Measurements from ENCODE around the gene NUB1.

The NUB1 gene

GRCh38 chr7:151342102-151342646 is 562 bp downstream of the NUB1 start:
- peaks cover 16% of the 10 kb centered on the region for H3K36me3 ChIP-seq (ENCODE audit: control insufficient read depth, insufficient read depth, low read length)
- no peaks in the 10 kb centered on the region for H3K4me1 ChIP-seq (ENCODE audit: control insufficient read depth, insufficient read depth, low read length)
- no peaks in the 10 kb centered on the region for H3K27me3 ChIP-seq (ENCODE audit: control insufficient read depth, insufficient read depth, low read length, poor library complexity, severe bottlenecking)
- 40 to 41% methylated on average over 10 to 11 of the region's 11 CpGs for WGBS, 2 experiments
- no peaks in the 10 kb centered on the region for H3K9me3 ChIP-seq (ENCODE audit: control insufficient read depth, low read length)
- H3K4me3 ChIP-seq (ENCODE audit: insufficient read depth, low read depth, low read length), result peak overlapping the region; percentile 68
- no peak overlapping the region for H3K27ac ChIP-seq (ENCODE audit: insufficient read depth, low read depth, low read length, poor library complexity, severe bottlenecking)

GRCh38 chr7:151342811-151343210 is 1.2 kb downstream of the NUB1 start:
- H3K4me1 ChIP-seq (ENCODE audit: control insufficient read depth, insufficient read depth, low read length), result no peaks in the 10 kb centered on the region
- H3K27ac ChIP-seq (ENCODE audit: insufficient read depth, low read depth, low read length, poor library complexity, severe bottlenecking), result no peak overlapping the region
- H3K27me3 ChIP-seq (ENCODE audit: control insufficient read depth, insufficient read depth, low read length, poor library complexity, severe bottlenecking), result no peaks in the 10 kb centered on the region
- H3K9me3 ChIP-seq (ENCODE audit: control insufficient read depth, low read length), result no peaks in the 10 kb centered on the region
- H3K4me3 ChIP-seq (ENCODE audit: insufficient read depth, low read depth, low read length), result peak overlapping the region; percentile 68
- H3K36me3 ChIP-seq (ENCODE audit: control insufficient read depth, insufficient read depth, low read length), result peaks cover 16% of the 10 kb centered on the region
- 89 to 95% methylated on average over 8 of the region's 8 CpGs for WGBS, 2 experiments

GRCh38 chr7:151343516-151343915 is 1.9 kb downstream of the NUB1 start:
- H3K27me3 ChIP-seq (ENCODE audit: control insufficient read depth, insufficient read depth, low read length, poor library complexity, severe bottlenecking), result no peaks in the 10 kb centered on the region
- peaks cover 16% of the 10 kb centered on the region for H3K36me3 ChIP-seq (ENCODE audit: control insufficient read depth, insufficient read depth, low read length)
- H3K9me3 ChIP-seq (ENCODE audit: control insufficient read depth, low read length), result no peaks in the 10 kb centered on the region
- no peak overlapping the region for H3K27ac ChIP-seq (ENCODE audit: insufficient read depth, low read depth, low read length, poor library complexity, severe bottlenecking)
- 96% methylated on average over 9 of the region's 9 CpGs for WGBS, 2 experiments
- no peaks in the 10 kb centered on the region for H3K4me1 ChIP-seq (ENCODE audit: control insufficient read depth, insufficient read depth, low read length)
- no peak overlapping the region for H3K4me3 ChIP-seq (ENCODE audit: insufficient read depth, low read depth, low read length)

GRCh38 chr7:151345576-151346469 is 4.2 kb downstream of the NUB1 start:
- peaks cover 16% of the 10 kb centered on the region for H3K36me3 ChIP-seq (ENCODE audit: control insufficient read depth, insufficient read depth, low read length)
- H3K4me3 ChIP-seq (ENCODE audit: insufficient read depth, low read depth, low read length), result no peak overlapping the region
- H3K27ac ChIP-seq (ENCODE audit: insufficient read depth, low read depth, low read length, poor library complexity, severe bottlenecking), result no peak overlapping the region
- H3K4me1 ChIP-seq (ENCODE audit: control insufficient read depth, insufficient read depth, low read length), result no peaks in the 10 kb centered on the region
- H3K27me3 ChIP-seq (ENCODE audit: control insufficient read depth, insufficient read depth, low read length, poor library complexity, severe bottlenecking), result no peaks in the 10 kb centered on the region
- WGBS, 2 experiments, result 83% methylated on average over 1 of the region's 2 CpGs
- H3K9me3 ChIP-seq (ENCODE audit: control insufficient read depth, low read length), result no peaks in the 10 kb centered on the region

GRCh38 chr7:151346470-151346769 is 4.8 kb downstream of the NUB1 start:
- peaks cover 18% of the 10 kb centered on the region for H3K36me3 ChIP-seq (ENCODE audit: control insufficient read depth, insufficient read depth, low read length)
- H3K4me3 ChIP-seq (ENCODE audit: insufficient read depth, low read depth, low read length), result no peak overlapping the region
- 87 to 91% methylated on average over 1 to 2 of the region's 2 CpGs for WGBS, 2 experiments

GRCh38 chr7:151347200-151347599 is 5.6 kb downstream of the NUB1 start:
- Histone ChIP-seq H3K4me1 (ENCODE audit: control insufficient read depth, insufficient read depth, low read length) (no peaks in the 10 kb centered on the region), H3K27ac (ENCODE audit: insufficient read depth, low read depth, low read length, poor library complexity, severe bottlenecking) (no peak overlapping the region), H3K9me3 (ENCODE audit: control insufficient read depth, low read length) (no peaks in the 10 kb centered on the region), H3K27me3 (ENCODE audit: control insufficient read depth, insufficient read depth, low read length, poor library complexity, severe bottlenecking) (no peaks in the 10 kb centered on the region), H3K4me3 (ENCODE audit: insufficient read depth, low read depth, low read length) (no peak overlapping the region), H3K36me3 (ENCODE audit: control insufficient read depth, insufficient read depth, low read length) (peaks cover 26% of the 10 kb centered on the region)
- 90 to 100% methylated on average over 3 to 6 of the region's 6 CpGs for WGBS, 2 experiments

More at GRCh38 chr7:151346470-151346769, 4.8 kb downstream of the NUB1 start:
- H3K9me3 ChIP-seq (ENCODE audit: control insufficient read depth, low read length), result no peaks in the 10 kb centered on the region
- H3K27ac ChIP-seq (ENCODE audit: insufficient read depth, low read depth, low read length, poor library complexity, severe bottlenecking), result no peak overlapping the region
- no peaks in the 10 kb centered on the region for H3K27me3 ChIP-seq (ENCODE audit: control insufficient read depth, insufficient read depth, low read length, poor library complexity, severe bottlenecking)
- no peaks in the 10 kb centered on the region for H3K4me1 ChIP-seq (ENCODE audit: control insufficient read depth, insufficient read depth, low read length)

- Histone ChIP-seq H3K36me3 (ENCODE audit: control insufficient read depth, insufficient read depth, low read length) (peaks cover 39% of the 10 kb centered on the region), H3K27me3 (ENCODE audit: control insufficient read depth, insufficient read depth, low read length, poor library complexity, severe bottlenecking) (no peaks in the 10 kb centered on the region), H3K27ac (ENCODE audit: insufficient read depth, low read depth, low read length, poor library complexity, severe bottlenecking) (no peak overlapping the region), H3K9me3 (ENCODE audit: control insufficient read depth, low read length) (no peaks in the 10 kb centered on the region), H3K4me3 (ENCODE audit: insufficient read depth, low read depth, low read length) (no peak overlapping the region), H3K4me1 (ENCODE audit: control insufficient read depth, insufficient read depth, low read length) (no peaks in the 10 kb centered on the region)
- 97 to 98% methylated on average over 4 of the region's 4 CpGs for WGBS, 2 experiments
Observed at GRCh38 chr7:151348970-151349369, 7.4 kb downstream of the NUB1 start.

- Histone ChIP-seq H3K27me3 (ENCODE audit: control insufficient read depth, insufficient read depth, low read length, poor library complexity, severe bottlenecking) (no peaks in the 10 kb centered on the region), H3K27ac (ENCODE audit: insufficient read depth, low read depth, low read length, poor library complexity, severe bottlenecking) (no peak overlapping the region), H3K9me3 (ENCODE audit: control insufficient read depth, low read length) (no peaks in the 10 kb centered on the region), H3K4me3 (ENCODE audit: insufficient read depth, low read depth, low read length) (no peak overlapping the region), H3K4me1 (ENCODE audit: control insufficient read depth, insufficient read depth, low read length) (no peaks in the 10 kb centered on the region), H3K36me3 (ENCODE audit: control insufficient read depth, insufficient read depth, low read length) (peaks cover 42% of the 10 kb centered on the region)
- 96% methylated on average over 5 of the region's 5 CpGs for WGBS, 2 experiments
Observed at GRCh38 chr7:151349507-151349853, 7.9 kb downstream of the NUB1 start.

GRCh38 chr7:151351027-151351426 is 9.4 kb downstream of the NUB1 start:
- Histone ChIP-seq H3K4me3 (ENCODE audit: insufficient read depth, low read depth, low read length) (no peak overlapping the region), H3K36me3 (ENCODE audit: control insufficient read depth, insufficient read depth, low read length) (peaks cover 48% of the 10 kb centered on the region), H3K9me3 (ENCODE audit: control insufficient read depth, low read length) (no peaks in the 10 kb centered on the region), H3K27ac (ENCODE audit: insufficient read depth, low read depth, low read length, poor library complexity, severe bottlenecking) (no peak overlapping the region), H3K27me3 (ENCODE audit: control insufficient read depth, insufficient read depth, low read length, poor library complexity, severe bottlenecking) (no peaks in the 10 kb centered on the region), H3K4me1 (ENCODE audit: control insufficient read depth, insufficient read depth, low read length) (no peaks in the 10 kb centered on the region)
- 71 to 78% methylated on average over 7 to 8 of the region's 8 CpGs for WGBS, 2 experiments

GRCh38 chr7:151351967-151352366 is 10.4 kb downstream of the NUB1 start:
- H3K4me1 ChIP-seq (ENCODE audit: control insufficient read depth, insufficient read depth, low read length), result no peaks in the 10 kb centered on the region
- 94 to 97% methylated on average over 6 of the region's 6 CpGs for WGBS, 2 experiments
- no peaks in the 10 kb centered on the region for H3K27me3 ChIP-seq (ENCODE audit: control insufficient read depth, insufficient read depth, low read length, poor library complexity, severe bottlenecking)
- peaks cover 47% of the 10 kb centered on the region for H3K36me3 ChIP-seq (ENCODE audit: control insufficient read depth, insufficient read depth, low read length)
- no peak overlapping the region for H3K27ac ChIP-seq (ENCODE audit: insufficient read depth, low read depth, low read length, poor library complexity, severe bottlenecking)
- no peak overlapping the region for H3K4me3 ChIP-seq (ENCODE audit: insufficient read depth, low read depth, low read length)
- H3K9me3 ChIP-seq (ENCODE audit: control insufficient read depth, low read length), result no peaks in the 10 kb centered on the region
